GM12865 (cell line): ENCODE data around the gene SSC5D.

Experiments
- DNase-seq: peaks from one replicate; pipeline ENCODE4 v3.0.0; 2010; ENCODE audit warnings: low read depth
- H3K4me3 ChIP-seq: 2 replicates; pipeline ENCODE4 v1.5.1; 2011; ENCODE audit warnings: mild to moderate bottlenecking, low read depth, low read length, control low read depth
- CTCF ChIP-seq: IDR thresholded peaks from 2 replicates; pipeline ENCODE4 v1.5.1; 2011; ENCODE audit warnings: low read length, control low read depth, low read depth, inconsistent platforms; ENCODE audit not compliant: insufficient read depth; ENCODE audit errors: missing control alignments

Gene SSC5D

GRCh38 chr19:55542292-55542855 lies 54.1 kb downstream of the SSC5D start:
- no peak for DNase-seq
- no peak overlapping the region for H3K4me3 ChIP-seq
- no peak for TF ChIP-seq CTCF

- no peak for DNase-seq
- no peak for TF ChIP-seq CTCF
- no peak overlapping the region for H3K4me3 ChIP-seq
Measured at GRCh38 chr19:55543567-55543966, 55.3 kb downstream of the SSC5D start.

DNA sequence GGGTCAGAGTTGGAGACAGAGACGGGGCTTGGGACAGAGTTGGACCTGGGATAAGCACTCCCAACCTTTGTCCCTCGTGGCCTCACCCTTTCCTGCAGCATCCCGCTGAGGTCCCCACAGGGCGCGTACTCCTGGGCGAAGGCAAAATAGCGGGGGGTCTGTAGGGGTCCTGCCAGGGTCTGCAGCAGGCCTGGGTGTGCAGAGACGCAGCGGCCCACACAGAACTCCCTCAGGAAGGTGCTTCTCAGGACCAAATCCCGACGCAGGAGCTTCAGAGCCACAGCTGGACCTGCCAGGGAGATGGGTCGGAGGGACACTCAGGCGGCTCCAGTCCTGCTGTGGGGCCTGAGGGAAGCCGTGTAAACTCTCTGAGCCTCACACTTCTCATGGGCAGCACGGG lies 55.8 kb downstream of the SSC5D start:
- no peak for TF ChIP-seq CTCF
- no peak for DNase-seq
- H3K4me3 ChIP-seq: no peak overlapping the region

GRCh38 chr19:55544776-55545439 lies 56.7 kb downstream of the SSC5D start:
- TF ChIP-seq CTCF: no peak
- DNase-seq: no peak
- H3K4me3 ChIP-seq: no peak overlapping the region

GRCh38 chr19:55545443-55545842 lies 57.2 kb downstream of the SSC5D start, which contains the start of gene SBK3:
Gene SBK3, minus strand, starts transcription at chr19:55545543. Its CDS starts 0 bp downstream, at chr19:55545543.
- no peak for TF ChIP-seq CTCF
- H3K4me3 ChIP-seq: no peak within 1 kb of the TSS
- no peak for DNase-seq

GRCh38 chr19:55546011-55546410 lies 57.8 kb downstream of the SSC5D start:
- H3K4me3 ChIP-seq: no peak overlapping the region
- no peak for DNase-seq
- TF ChIP-seq CTCF: no peak
